Measurements from ENCODE around the gene C11orf91. TPM values are rescaled to one million over a fixed set of nuclear protein-coding genes. Genes with fewer than 3 reads are reported as not detected.
A peak's percentile ranks its signal among the peaks of the same experiment; 100 is the strongest.

The C11orf91 gene, protein sequence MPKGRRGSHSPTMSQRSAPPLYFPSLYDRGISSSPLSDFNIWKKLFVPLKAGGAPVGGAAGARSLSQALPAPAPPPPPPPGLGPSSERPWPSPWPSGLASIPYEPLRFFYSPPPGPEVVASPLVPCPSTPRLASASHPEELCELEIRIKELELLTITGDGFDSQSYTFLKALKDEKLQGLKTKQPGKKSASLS
- total RNA-seq (under 1 TPM in 1 of 5 donors, not detected in 4; 0.95 TPM), total RNA-seq (0 to 0.34 (median 0.06) reads per million in 29 experiments)
- total RNA-seq (2013) = not detected

DNA sequence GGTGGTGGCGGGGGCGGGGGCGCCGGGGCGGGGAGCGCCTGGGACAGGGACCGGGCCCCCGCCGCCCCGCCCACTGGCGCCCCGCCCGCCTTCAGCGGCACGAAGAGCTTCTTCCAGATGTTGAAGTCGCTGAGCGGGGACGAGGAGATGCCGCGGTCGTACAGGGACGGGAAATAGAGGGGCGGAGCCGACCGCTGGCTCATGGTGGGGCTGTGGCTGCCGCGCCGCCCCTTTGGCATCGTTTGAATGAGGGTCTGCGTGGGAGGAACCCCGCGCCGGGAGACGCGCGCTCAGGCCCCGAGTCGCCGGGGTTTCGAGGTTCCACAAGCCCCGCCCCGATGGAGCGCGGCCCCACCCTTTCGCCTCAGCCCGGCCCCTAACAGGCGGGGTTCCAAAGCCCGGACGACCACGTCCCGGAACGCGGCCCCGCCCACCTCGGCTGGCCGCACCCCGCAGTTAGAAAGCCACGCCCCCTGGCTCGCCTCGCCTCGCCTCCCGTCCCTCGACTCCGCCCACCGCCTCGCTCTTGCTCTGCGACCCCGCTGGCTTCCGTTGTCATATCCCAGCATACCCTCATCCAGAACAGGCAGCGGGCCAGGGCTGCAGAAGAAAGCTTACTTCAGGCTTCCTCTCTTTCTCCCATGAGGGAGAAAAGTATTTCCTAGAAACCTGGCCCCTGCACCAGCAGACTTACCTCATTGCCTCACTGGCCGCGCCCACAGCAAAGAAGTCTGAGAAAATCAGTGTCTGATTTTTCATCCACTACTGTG lies at the start of gene C11orf91:
Gene C11orf91, minus strand, starts transcription at position 325 of the 770 bp plus-strand sequence. Its CDS starts 86 bp downstream, at position 239.
- peak; percentile 90 to 96 (median 94) for ATAC-seq (replicated peaks in 1 of 4)
- Mint-ChIP-seq H3K27ac (peak within 1 kb of the TSS; percentile 1 to 63), H3K36me3 (no peaks in the 10 kb centered on the region), H3K4me1 (peaks cover 16 to 31% (median 19%) of the 10 kb centered on the region in 3 donors), H3K4me3 (peak within 1 kb of the TSS; percentile 86 to 92 (median 88)), H3K27me3 (peaks cover 10 to 13% of the 10 kb centered on the region in 2 donors), H3K9me3 (no peaks in the 10 kb centered on the region)
- H3K27me3 ChIP-seq (replicated peaks in 1 of 2; ENCODE audit: control insufficient read depth in 2 of 2, extremely low read depth in 1 of 2, insufficient read depth in 2 of 2, low read length in 1 of 2) = peaks cover 0 to 10% of the 10 kb centered on the region in 2 experiments
- H3K4me1 ChIP-seq (ENCODE audit: control insufficient read depth in 1 of 2, extremely low read depth in 1 of 2, insufficient read depth in 2 of 2, low read length in 2 of 2) = peaks cover 0 to 13% of the 10 kb centered on the region in 2 experiments
- DNase-seq = peak; percentile 80 to 97 (median 87)
- H3K36me3 ChIP-seq (ENCODE audit: control insufficient read depth in 2 of 2, extremely low read depth in 1 of 2, insufficient read depth in 1 of 2, low read length in 1 of 2) = no peaks in the 10 kb centered on the region
- POLR2A ChIA-PET = interaction anchor here in 1 of 2 donors (0.6 kb wide), 2 partner anchors 36 to 42 kb away, joined by 4 to 9 read pairs; partner anchors contain the start of gene CD59
- H3K4me3 ChIP-seq (ENCODE audit: control insufficient read depth in 1 of 2, extremely low read depth in 1 of 2, low read length in 1 of 2) = peak within 1 kb of the TSS; percentile 64 to 76
- H3K9me3 ChIP-seq = no peaks in the 10 kb centered on the region
- H3K27ac ChIP-seq (ENCODE audit: low read length) = no peak within 1 kb of the TSS
- CTCF ChIA-PET = interaction anchor here (0.8 to 2.9 kb wide), 5 partner anchors 10 to 74 kb away, joined by 3 to 22 read pairs (median 4); partner anchors contain the start of gene FBXO3 (in 1 of the 2)
- whole genome bisulfite sequencing (ENCODE audit: insufficient coverage) = under 1% methylated on average over 62 of the region's 72 CpGs

DNA sequence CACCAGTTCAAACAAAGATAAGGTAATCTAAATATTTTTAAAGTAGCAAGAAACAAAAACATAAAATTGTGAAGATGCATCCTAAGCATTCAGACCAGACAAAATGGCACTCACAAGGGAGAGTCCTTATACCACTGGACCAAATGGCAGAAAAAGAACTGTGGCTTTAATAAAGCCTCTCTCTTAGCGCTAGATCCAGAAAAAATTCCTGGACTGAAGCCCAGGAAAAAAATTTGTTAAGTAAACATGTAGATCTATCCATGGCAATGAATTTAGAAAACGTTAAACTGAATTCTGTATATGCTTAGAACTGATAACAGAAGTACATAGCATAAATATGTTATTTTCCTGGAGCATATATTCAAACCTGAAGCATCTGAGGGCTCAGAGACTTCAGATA lies 47.4 kb upstream of the C11orf91 start:
- CTCF ChIA-PET = interaction anchor here (0.6 to 0.7 kb wide), 2 partner anchors 9 to 279 kb away, joined by 3 read pairs; no protein-coding TSS in a partner anchor

DNA sequence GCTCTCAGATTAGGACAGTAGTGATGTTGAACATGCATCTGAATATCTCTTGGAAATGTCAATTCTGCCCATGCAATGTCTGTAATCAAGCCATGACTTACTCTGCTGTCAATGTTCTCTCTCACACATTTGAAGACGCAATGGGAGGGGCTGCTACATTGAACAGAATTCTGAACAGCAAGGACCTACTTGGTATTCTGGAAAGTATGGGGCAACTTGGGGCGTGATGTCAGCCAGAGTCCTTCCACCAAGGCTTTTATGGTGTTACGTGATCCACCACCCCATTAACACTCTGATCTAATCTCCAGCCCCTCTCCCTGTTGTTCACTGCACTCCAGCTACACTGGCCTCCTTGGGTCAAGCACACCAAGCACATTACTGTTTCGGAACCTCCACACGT lies 42.7 kb upstream of the C11orf91 start:
- no peaks in the 10 kb centered on the region for H3K4me1 ChIP-seq (ENCODE audit: control insufficient read depth in 1 of 2, extremely low read depth in 1 of 2, insufficient read depth in 2 of 2, low read length in 2 of 2)
- no peak overlapping the region for H3K27ac ChIP-seq (ENCODE audit: low read length)
- H3K27me3 Mint-ChIP-seq = no peaks in the 10 kb centered on the region
- no peak overlapping the region for H3K4me3 Mint-ChIP-seq
- no peak overlapping the region for H3K4me3 ChIP-seq (ENCODE audit: control insufficient read depth in 1 of 2, extremely low read depth in 1 of 2, low read length in 1 of 2)
- peaks cover 27% of the 10 kb centered on the region for H3K36me3 Mint-ChIP-seq
- H3K27me3 ChIP-seq (replicated peaks in 1 of 2; ENCODE audit: control insufficient read depth in 2 of 2, extremely low read depth in 1 of 2, insufficient read depth in 2 of 2, low read length in 1 of 2) = no peaks in the 10 kb centered on the region
- POLR2A ChIA-PET = no interaction called here
- DNase-seq (no peak), ATAC-seq (replicated peaks in 1 of 4) (no peak)
- CTCF ChIA-PET = interaction anchor here (1.0 to 2.1 kb wide), 9 partner anchors 10 to 381 kb away, joined by 3 to 35 read pairs (median 6); partner anchors contain the start of gene C11orf91 (in 1 of the 2)
- H3K27ac Mint-ChIP-seq = no peak overlapping the region
- WGBS (ENCODE audit: insufficient coverage) = 100% methylated on average over 3 of the region's 5 CpGs
- H3K9me3 Mint-ChIP-seq = peaks cover 0 to 6% (median 0%) of the 10 kb centered on the region in 3 donors
- H3K4me1 Mint-ChIP-seq = peaks cover 0 to 5% (median 0%) of the 10 kb centered on the region in 3 donors
- no peaks in the 10 kb centered on the region for H3K9me3 ChIP-seq
- peaks cover 0 to 32% of the 10 kb centered on the region in 2 donors for H3K36me3 ChIP-seq (ENCODE audit: control insufficient read depth in 2 of 2, extremely low read depth in 1 of 2, insufficient read depth in 1 of 2, low read length in 1 of 2)

More for the DNA sequence above, 47.4 kb upstream of the C11orf91 start:
- Histone ChIP-seq H3K27me3 (replicated peaks in 1 of 2; ENCODE audit: control insufficient read depth in 2 of 2, extremely low read depth in 1 of 2, insufficient read depth in 2 of 2, low read length in 1 of 2) (no peaks in the 10 kb centered on the region), H3K36me3 (ENCODE audit: control insufficient read depth in 2 of 2, extremely low read depth in 1 of 2, insufficient read depth in 1 of 2, low read length in 1 of 2) (peaks cover 2 to 57% of the 10 kb centered on the region in 2 donors), H3K9me3 (no peaks in the 10 kb centered on the region), H3K4me1 (ENCODE audit: control insufficient read depth in 1 of 2, extremely low read depth in 1 of 2, insufficient read depth in 2 of 2, low read length in 2 of 2) (no peaks in the 10 kb centered on the region), H3K4me3 (ENCODE audit: control insufficient read depth in 1 of 2, extremely low read depth in 1 of 2, low read length in 1 of 2) (no peak overlapping the region), H3K27ac (ENCODE audit: low read length) (no peak overlapping the region)
- no peak overlapping the region for H3K27ac Mint-ChIP-seq
- DNase-seq (no peak), ATAC-seq (replicated peaks in 1 of 4) (no peak)
- no peak overlapping the region for H3K4me3 Mint-ChIP-seq
- no peaks in the 10 kb centered on the region for H3K9me3 Mint-ChIP-seq
- H3K27me3 Mint-ChIP-seq = no peaks in the 10 kb centered on the region
- H3K36me3 Mint-ChIP-seq = peaks cover 34% of the 10 kb centered on the region
- WGBS (ENCODE audit: insufficient coverage) = 100% methylated on average over 1 of the region's 2 CpGs
- POLR2A ChIA-PET = no interaction called here
- H3K4me1 Mint-ChIP-seq = no peaks in the 10 kb centered on the region

DNA sequence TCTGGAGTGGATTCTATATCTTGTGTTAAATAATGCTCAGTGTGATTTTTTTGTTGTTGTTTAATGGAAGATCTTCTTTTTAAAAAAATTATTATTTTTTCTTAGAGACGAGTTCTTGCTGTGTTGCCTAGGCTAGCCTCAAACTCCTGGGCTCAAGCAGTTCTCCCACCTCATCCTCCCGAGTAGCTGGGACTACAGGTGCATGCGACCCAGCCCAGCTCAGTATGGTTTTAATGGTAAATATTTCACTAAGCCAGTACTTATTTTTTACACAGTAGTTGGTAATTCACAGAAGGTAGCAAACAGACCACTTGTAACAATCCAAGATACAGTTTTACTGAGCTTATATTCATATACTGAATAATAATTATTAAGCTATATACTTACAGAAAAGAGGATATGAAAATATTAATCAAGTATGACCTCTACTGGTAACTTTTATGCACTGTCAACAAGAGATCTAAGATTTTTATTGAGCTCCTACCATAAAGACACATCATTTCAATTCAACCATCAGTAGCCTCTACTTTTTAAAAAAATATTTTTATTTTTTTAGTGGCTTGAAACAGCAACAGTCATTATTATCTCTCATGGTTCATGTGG lies 41.7 kb upstream of the C11orf91 start:
- Mint-ChIP-seq H3K4me3 (no peak overlapping the region), H3K27me3 (no peaks in the 10 kb centered on the region), H3K4me1 (peaks cover 0 to 6% (median 0%) of the 10 kb centered on the region in 3 donors), H3K27ac (no peak overlapping the region), H3K36me3 (peaks cover 20% of the 10 kb centered on the region), H3K9me3 (peaks cover 0 to 7% (median 0%) of the 10 kb centered on the region in 3 donors)
- no peaks in the 10 kb centered on the region for H3K9me3 ChIP-seq
- peak in 3 of 4 experiments; percentile 48 to 66 (median 55) for ATAC-seq (replicated peaks in 1 of 4)
- POLR2A ChIA-PET = interaction anchor here (0.5 to 1.7 kb wide), 5 partner anchors 22 to 583 kb away, joined by 3 to 9 read pairs (median 3); partner anchors contain the start of gene C11orf91 (in 1 of the 2)
- peak in 1 of 35 experiments; percentile 49 for DNase-seq
- no peak overlapping the region for H3K4me3 ChIP-seq (ENCODE audit: control insufficient read depth in 1 of 2, extremely low read depth in 1 of 2, low read length in 1 of 2)
- CTCF ChIA-PET = interaction anchor here (0.5 to 2.1 kb wide), 49 partner anchors 8 to 856 kb away, joined by 3 to 35 read pairs (median 4); partner anchors contain the start of genes C11orf91 (in 2 of the 2) and CSTF3 (in 1 of the 2)
- WGBS (ENCODE audit: insufficient coverage) = no CpG with 5 or more reads among the region's 3 CpGs
- H3K4me1 ChIP-seq (ENCODE audit: control insufficient read depth in 1 of 2, extremely low read depth in 1 of 2, insufficient read depth in 2 of 2, low read length in 2 of 2) = no peaks in the 10 kb centered on the region
- peaks cover 0 to 24% of the 10 kb centered on the region in 2 donors for H3K36me3 ChIP-seq (ENCODE audit: control insufficient read depth in 2 of 2, extremely low read depth in 1 of 2, insufficient read depth in 1 of 2, low read length in 1 of 2)
- no peak overlapping the region for H3K27ac ChIP-seq (ENCODE audit: low read length)
- no peaks in the 10 kb centered on the region for H3K27me3 ChIP-seq (replicated peaks in 1 of 2; ENCODE audit: control insufficient read depth in 2 of 2, extremely low read depth in 1 of 2, insufficient read depth in 2 of 2, low read length in 1 of 2)

DNA sequence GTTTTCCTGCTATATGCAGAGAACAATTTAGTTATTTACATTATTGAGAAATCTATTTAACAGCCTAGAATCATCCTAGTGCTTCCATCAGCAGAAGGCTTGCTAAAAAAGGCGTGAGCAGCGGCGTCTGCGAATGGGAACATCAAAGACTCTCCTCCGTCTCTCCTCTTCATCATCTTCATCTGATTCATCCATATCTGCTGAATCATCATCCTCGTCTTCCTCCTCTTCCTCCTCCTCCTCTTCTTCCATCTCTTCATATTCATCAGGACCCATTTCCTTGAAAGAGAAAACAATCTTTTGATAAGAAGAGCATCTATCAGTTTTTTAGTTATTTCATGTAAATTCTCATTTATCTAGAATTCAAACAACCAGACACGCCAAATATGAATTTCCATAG lies 41.2 kb upstream of the C11orf91 start:
- POLR2A ChIA-PET = interaction anchor here in 1 of 2 donors (1.7 kb wide), 1 partner anchor 26 kb away, joined by 3 read pairs; no protein-coding TSS in a partner anchor

More for the DNA sequence above, 41.2 kb upstream of the C11orf91 start:
- Mint-ChIP-seq H3K4me1 (peaks cover 2 to 6% (median 2%) of the 10 kb centered on the region in 3 donors), H3K9me3 (peaks cover 0 to 7% (median 0%) of the 10 kb centered on the region in 3 donors), H3K27me3 (no peaks in the 10 kb centered on the region), H3K27ac (peak overlapping the region in 1 of 2 donors; percentile 37), H3K36me3 (peaks cover 17% of the 10 kb centered on the region), H3K4me3 (no peak overlapping the region)
- 94% methylated on average over 5 of the region's 7 CpGs for WGBS (ENCODE audit: insufficient coverage)
- H3K27ac ChIP-seq (ENCODE audit: low read length) = no peak overlapping the region
- CTCF ChIA-PET = interaction anchor here (0.5 to 2.1 kb wide), 31 partner anchors 10 to 856 kb away, joined by 3 to 35 read pairs (median 5); partner anchors contain the start of genes C11orf91 (in 2 of the 2) and CSTF3 (in 1 of the 2)
- H3K27me3 ChIP-seq (replicated peaks in 1 of 2; ENCODE audit: control insufficient read depth in 2 of 2, extremely low read depth in 1 of 2, insufficient read depth in 2 of 2, low read length in 1 of 2) = no peaks in the 10 kb centered on the region
- H3K4me3 ChIP-seq (ENCODE audit: control insufficient read depth in 1 of 2, extremely low read depth in 1 of 2, low read length in 1 of 2) = no peak overlapping the region
- no peaks in the 10 kb centered on the region for H3K9me3 ChIP-seq
- H3K36me3 ChIP-seq (ENCODE audit: control insufficient read depth in 2 of 2, extremely low read depth in 1 of 2, insufficient read depth in 1 of 2, low read length in 1 of 2) = peaks cover 0 to 20% of the 10 kb centered on the region in 2 donors
- ATAC-seq (replicated peaks in 1 of 4) (no peak), DNase-seq (no peak)
- H3K4me1 ChIP-seq (ENCODE audit: control insufficient read depth in 1 of 2, extremely low read depth in 1 of 2, insufficient read depth in 2 of 2, low read length in 2 of 2) = peaks cover 0 to 3% of the 10 kb centered on the region in 2 experiments

Data from T-cell (primary cell).